HTERT RPE-1 (cell line): ENCODE data around the gene CMSS1.
"Not testable (repeated sequence)": the region's sequence is repeated elsewhere in the genome, so short reads cannot be mapped to it uniquely, and the experiment has no call there.

ENCODE experiments used
- in situ Hi-C: fragments of 300-500 bp; cut with MboI; formaldehyde crosslinking; loops from 4 replicates; pipeline ENCODE4 v1.14.3; 2020; ENCODE audit warnings: low sequenced_read_pairs

The CMSS1 gene

GRCh38 chr3:99810403-99810802, 7.3 kb upstream of the CMSS1 start:
- in situ Hi-C loops, result no loop called here

DNA sequence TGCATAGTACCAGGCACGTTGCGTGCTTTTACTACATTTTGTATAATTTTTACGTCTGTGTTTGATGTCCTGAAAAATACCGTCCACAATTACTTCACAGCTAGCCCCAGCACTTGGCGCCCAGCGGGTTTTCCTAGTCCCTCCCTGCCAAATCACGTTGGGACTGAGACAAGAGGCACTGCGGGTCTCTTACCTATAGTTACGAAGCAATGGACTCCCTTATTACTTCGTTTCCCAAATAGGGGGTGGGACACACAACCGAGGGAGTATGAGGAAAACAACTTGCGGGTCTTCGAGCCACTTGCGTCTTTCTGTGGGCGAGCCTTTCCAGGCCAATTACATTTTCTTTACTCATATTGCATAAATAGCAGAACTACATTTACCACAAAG, 620 bp upstream of the CMSS1 start:
- in situ Hi-C loops, result no loop called here

DNA sequence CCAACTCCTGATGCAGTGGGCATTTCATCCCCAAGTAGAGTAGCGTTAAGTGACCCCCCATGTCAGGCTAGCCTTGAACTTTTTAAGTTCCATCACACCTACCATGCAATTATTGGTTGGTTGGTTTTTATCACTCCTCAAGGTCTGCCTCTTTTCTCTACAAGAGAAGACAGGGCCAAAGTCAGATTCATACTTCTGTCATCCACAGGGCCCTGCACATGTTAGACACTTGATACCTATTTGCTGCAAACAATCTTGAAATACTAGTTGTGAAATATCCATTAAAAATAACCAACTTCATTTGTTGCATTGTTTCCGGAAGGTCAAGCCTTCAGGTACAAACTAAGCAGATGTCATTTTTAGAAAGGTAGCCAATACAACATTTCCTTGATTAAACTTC, 1.2 kb downstream of the CMSS1 start:
- in situ Hi-C loops, result no loop called here

DNA sequence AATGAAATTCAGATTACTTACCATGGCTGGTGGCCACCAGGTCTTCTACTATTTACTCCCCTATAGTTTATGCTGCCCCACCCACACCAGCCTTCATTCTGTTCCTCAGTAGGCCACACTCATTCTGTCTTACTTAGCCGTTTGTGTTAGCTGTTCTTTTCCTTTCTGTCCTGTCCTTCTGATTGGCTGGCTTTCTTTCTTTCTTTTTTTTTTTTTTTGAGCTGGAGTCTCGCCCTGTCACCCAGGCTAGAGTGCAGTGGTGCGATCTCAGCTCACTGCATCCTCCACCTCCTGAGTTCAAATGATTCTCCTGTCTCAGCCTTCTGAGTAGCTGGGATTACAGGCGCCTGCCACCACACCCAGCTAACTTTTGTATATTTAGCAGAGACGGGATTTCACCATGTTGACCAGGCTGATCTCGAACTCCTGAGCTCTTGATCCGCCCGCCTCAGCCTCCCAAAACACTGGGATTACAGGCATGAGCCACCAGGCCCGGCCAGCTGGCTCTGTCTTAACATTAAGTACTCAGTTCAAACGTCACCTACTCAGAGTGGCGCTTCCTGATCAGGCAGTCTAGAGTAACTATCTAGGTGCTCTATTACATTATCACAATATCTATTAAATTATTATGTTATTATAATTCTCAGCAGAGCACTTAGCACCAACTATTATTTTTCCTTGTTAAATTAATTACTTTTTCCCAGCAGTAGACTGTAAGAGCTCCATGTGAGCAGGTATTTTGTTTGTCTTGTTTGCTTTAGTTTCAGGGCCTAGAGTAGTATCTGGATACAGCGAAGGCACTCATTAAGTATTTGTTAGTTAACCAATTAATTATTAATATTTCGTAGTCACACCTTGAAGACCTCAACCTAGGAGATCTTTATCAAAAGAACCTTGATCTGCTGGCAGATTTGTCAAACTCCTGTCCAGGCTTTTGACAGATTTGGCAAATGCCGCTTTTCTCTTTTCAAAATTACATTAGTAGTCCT, 6.4 kb downstream of the CMSS1 start:
- in situ Hi-C loops, result no loop called here

DNA sequence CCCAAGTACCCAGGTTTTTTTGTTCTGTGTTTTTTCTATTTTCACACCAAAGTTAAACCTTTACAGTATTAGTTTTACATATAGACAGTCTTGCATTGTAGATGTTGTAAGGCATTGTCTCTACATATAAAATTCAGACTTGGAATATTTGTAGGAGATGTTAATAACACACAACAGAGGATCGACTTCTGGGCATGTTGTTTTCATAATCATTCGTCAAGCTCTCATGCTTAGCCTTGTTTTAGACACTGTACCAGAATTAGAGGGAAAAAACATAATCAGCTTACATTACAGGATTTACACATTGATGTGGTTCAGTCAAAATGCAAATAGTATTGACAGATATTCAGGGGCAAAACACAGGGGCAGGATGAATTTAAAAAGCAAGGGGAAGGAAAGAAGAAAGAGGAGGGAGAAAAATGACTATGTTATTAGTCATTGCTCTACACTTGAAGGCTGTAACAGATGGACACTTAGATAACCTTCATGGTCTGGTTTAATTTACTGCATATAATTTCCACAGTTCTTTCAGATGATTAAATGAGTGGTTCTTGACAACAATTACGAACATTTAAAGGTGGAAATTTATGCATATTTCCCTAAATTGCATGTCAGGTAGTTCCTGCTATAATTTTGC, 7.5 kb downstream of the CMSS1 start:
- in situ Hi-C loops, result no loop called here

DNA sequence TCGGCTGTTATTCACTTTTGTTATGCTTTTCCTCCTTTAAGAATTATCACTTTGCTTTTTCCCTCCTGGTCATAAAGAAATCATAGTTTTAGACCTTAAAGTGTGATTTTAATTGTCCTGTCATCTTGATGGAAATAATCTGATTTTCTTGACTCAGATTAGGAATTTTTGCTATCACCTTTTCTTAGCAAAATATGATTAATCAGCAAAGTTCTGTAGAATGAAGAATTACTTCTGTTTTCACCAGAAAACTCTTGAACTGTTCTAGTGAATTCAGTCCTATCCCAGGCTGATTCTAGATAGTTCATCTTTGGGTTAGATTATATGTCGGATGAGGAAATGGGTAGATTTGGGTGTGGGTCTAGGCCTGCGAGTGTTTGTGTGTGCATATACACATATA, 12.2 kb downstream of the CMSS1 start:
- in situ Hi-C loops, result no loop called here

DNA sequence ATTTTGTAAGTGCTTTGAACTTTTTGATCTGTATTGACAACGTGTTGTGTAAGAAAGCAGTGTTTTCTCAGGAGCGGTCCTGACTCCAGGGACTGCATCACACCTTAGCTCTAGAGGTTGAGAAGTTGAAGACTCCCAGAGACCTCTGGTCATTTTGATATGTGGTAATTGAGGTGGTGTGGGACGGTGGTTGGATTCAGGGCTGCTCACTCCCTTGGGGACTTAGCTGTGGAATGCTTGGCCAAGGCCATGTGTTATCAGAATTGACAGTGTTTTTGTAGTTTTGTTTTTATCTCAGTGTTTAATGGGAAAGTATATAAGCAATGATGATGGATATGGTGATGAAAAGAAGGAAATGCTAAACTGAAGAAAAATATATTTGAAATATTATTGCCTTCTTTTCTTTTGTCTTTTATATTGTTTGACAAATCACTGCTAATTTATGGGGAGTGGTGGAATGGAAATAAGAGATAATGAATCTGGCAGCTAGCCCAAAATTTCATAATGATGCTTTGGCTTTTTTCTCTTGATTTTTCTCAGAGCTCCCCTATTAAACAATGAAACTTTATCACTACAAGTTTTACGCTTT, 16.0 kb downstream of the CMSS1 start:
- in situ Hi-C loops, result no loop called here

- in situ Hi-C loops, result no loop called here
These were observed 16.7 kb downstream of the CMSS1 start for GRCh38 chr3:99834211-99834957.

DNA sequence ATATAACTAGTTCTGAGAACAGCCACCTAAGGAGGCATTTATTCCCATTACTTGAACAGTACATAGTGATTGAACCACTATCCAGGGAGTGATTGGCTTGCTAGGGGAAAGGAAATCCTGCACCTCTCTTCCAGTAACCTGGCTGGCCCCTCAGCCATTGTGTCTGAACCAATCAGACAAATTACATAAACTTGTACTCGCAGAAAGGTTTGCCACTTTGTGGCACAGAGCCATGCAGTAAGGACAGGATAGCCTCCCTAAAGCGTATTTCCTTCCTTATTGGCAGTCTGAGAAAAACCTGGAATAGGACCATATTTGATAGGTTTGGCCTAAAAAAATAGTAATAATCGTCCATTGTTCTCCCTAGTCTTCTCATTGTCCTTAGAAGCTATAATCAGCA, 19.0 kb downstream of the CMSS1 start:
- in situ Hi-C loops, result no loop called here

DNA sequence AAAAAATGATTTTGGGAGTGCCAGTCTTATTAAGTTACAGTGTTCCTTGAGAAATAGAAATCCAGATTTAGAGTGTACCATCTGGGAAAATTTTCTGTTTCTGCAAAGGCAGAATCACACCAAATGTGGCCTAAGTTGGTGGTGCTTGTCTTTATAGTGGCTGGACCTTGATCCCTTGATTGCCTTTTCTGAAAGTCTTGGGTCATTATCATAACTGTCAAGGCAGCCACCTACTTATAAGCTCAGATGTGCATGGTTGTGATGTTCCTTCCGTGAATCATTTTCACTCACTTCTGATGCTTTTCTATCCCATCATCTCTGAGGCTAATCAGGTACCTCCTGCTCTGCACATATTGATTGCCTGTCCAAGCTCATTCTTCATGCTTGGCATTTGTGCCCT, 20.1 kb downstream of the CMSS1 start:
- in situ Hi-C loops, result no loop called here

DNA sequence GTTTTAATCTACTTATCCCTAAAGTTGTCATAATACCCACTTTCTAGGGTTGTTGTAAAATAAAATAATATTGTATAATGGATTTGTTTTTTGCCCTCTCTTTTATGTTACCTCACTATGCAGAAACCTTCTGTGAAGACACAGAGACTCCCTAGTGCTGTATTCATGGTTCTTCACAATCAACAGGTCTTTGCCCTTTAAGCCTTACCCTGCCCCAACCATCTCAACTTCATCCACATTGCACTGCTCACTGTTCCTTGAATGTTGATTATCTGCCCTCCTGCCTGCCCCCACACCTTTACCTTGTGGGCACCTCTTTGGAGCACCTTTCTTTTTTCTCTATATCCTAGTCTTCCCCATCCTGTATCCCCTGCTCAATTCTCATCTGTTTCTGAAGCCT, 21.1 kb downstream of the CMSS1 start:
- in situ Hi-C loops, result no loop called here

- in situ Hi-C loops, result no loop called here
These were observed 22.0 kb downstream of the CMSS1 start for GRCh38 chr3:99839613-99840012.

DNA sequence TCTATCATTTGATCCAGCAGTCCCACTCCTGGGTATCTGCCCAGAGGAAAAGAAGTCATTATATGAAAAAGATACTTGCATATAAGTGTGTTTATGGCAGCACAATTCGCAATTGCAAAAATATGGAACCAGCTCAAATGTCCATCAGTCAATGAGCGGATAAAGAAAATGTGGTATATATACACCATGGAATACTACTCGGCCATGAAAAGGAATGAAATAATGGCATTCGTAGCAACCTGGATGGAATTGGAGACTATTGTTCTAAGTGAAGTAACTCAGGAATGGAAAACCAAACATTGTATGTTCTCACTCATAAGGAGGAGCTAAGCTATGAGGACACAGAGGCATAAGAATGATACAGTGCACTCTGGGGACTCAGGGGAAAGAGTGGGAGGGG, 24.3 kb downstream of the CMSS1 start:
- in situ Hi-C loops, result not testable (repeated sequence)

GRCh38 chr3:99842826-99843589, 25.3 kb downstream of the CMSS1 start:
- in situ Hi-C loops, result no loop called here

GRCh38 chr3:99843590-99844258, 26.1 kb downstream of the CMSS1 start:
- in situ Hi-C loops, result no loop called here

- in situ Hi-C loops, result no loop called here
These were observed 27.7 kb downstream of the CMSS1 start for GRCh38 chr3:99845331-99845730.

GRCh38 chr3:99845999-99846398, 28.3 kb downstream of the CMSS1 start:
- in situ Hi-C loops, result no loop called here

GRCh38 chr3:99846477-99847160, 29.0 kb downstream of the CMSS1 start:
- in situ Hi-C loops, result no loop called here

DNA sequence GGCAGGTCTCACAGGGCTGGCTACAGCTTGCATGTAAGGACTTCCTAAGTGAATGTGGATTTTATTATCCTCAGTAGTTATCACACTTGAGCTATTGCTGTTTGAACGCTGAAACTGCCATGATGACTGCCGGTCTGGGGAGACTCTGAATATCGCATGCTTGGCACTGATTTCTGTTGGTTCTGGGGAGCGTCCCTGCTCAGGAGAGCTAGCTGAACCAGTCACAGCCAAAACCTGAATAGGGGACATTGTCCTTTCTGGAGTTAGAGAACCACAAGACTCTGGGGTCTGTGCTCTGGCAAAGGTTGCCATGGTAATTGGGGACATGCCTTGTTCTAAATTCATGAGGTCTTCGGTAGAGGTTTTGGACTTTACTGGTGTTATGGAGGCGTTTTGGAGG, 30.8 kb downstream of the CMSS1 start:
- in situ Hi-C loops, result no loop called here
